Esophagus muscularis mucosa (tissue), 3 donors: ENCODE results near the gene FOXC2.

ENCODE experiments used
- EP300 ChIP-seq: sonication (generic); formaldehyde crosslinking; IDR thresholded peaks from one replicate; pipeline ENCODE4 v1.6.1; 2017; ENCODE audit warnings: antibody characterized with exemption
- TF ChIP-seq, protein P1 (sequence below), 3 experiments: fragments of 200-600 bp in 2 of 3; fragments of 450-650 bp in 1 of 3; sonication (generic) in 2 of 3; IDR thresholded peaks; one replicate each; pipeline ENCODE4 v1.5.1; 2017 to 2019; ENCODE audit warnings: antibody characterized with exemption in 3 of 3, mild to moderate bottlenecking in 2 of 3, moderate library complexity in 1 of 3

DNA sequence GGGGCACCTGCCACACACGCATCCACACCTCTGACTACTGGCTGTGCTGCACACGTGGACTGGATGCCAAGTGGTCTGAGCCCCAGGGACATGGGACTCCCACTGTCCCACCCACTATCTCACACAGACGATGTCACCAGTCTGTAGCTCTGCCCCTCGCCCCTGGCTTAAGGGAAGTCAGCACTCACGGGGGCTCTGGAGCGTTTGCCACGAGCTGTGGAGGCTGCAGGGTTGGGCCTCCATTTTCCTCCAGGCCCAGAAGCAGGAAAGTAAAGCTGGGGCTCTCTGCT is 34.2 kb upstream of the FOXC2 start:
- TF ChIP-seq, protein P1, sequence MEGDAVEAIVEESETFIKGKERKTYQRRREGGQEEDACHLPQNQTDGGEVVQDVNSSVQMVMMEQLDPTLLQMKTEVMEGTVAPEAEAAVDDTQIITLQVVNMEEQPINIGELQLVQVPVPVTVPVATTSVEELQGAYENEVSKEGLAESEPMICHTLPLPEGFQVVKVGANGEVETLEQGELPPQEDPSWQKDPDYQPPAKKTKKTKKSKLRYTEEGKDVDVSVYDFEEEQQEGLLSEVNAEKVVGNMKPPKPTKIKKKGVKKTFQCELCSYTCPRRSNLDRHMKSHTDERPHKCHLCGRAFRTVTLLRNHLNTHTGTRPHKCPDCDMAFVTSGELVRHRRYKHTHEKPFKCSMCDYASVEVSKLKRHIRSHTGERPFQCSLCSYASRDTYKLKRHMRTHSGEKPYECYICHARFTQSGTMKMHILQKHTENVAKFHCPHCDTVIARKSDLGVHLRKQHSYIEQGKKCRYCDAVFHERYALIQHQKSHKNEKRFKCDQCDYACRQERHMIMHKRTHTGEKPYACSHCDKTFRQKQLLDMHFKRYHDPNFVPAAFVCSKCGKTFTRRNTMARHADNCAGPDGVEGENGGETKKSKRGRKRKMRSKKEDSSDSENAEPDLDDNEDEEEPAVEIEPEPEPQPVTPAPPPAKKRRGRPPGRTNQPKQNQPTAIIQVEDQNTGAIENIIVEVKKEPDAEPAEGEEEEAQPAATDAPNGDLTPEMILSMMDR (IDR thresholded peaks at IDR 0.05) = no peak
- no peak for TF ChIP-seq EP300
